SH-SY5Y (cell line): ENCODE data around the gene ZBTB7C.

Experiments
- GATA2 ChIP-seq: IDR thresholded peaks from 2 replicates; pipeline ENCODE4 v1.6.1; 2011; ENCODE audit warnings: mild to moderate bottlenecking, low read depth, low read length
- GATA3 ChIP-seq: IDR thresholded peaks from 2 replicates; pipeline ENCODE4 v1.6.1; 2011; ENCODE audit warnings: low read depth, mild to moderate bottlenecking, low read length, moderate library complexity

DNA sequence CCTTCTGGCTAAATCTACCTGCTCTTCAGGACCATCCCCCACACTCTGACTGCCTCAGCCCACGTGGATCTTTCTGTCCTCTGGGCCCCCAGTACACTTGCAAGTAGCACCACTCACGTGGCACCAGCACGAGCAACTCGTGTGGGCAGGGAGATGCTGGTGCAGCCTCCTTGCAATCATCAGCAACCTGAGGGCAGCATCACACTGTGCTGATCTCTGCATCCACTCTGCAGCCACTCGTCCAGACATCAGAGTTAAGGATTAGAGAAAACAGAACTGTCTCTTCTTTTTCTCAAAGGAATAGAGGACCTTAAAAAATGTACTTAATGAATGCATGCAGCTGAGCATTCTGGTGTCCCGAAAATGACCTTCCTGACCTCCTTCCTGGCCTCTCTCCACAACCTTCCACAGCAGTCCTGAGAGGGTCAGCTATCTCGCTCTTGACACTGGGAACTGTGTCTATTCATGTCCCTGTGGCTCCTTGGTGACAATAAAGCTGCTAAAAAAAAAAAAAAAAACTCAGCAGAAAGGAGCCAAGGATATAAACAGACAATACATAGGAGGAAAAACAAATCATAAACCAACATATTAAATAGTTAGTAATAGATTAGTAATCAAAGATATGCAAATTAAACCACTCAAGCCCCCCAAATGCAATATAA, 145.9 kb downstream of the ZBTB7C start:
- no peak for TF ChIP-seq GATA3
- no peak for TF ChIP-seq GATA2
